T-helper 1 cell (primary cell): ENCODE measurements around the gene ABHD3.
"Not testable (repeated sequence)": the region's sequence is repeated elsewhere in the genome, so short reads cannot be mapped to it uniquely, and the experiment has no call there.

Experiments used
- DNase-seq, 5 donors: peaks; one replicate each; pipeline ENCODE4 v3.0.0-alpha.2; 2012 to 2020
- total RNA-seq, 4 donors: gene quantifications; one replicate each; lab custom pipeline; 2026; lab: John Stamatoyannopoulos, UW

The ABHD3 gene, protein sequence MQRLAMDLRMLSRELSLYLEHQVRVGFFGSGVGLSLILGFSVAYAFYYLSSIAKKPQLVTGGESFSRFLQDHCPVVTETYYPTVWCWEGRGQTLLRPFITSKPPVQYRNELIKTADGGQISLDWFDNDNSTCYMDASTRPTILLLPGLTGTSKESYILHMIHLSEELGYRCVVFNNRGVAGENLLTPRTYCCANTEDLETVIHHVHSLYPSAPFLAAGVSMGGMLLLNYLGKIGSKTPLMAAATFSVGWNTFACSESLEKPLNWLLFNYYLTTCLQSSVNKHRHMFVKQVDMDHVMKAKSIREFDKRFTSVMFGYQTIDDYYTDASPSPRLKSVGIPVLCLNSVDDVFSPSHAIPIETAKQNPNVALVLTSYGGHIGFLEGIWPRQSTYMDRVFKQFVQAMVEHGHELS
- 51.8 to 68.9 (median 60.3) reads per million in 4 donors for total RNA-seq

GRCh38 chr18:21704603-21705364 is at the start of gene ABHD3:
Gene ABHD3 (minus strand): TSS chr18:21704774. CDS start chr18:21704665, 109 bp downstream.
- DNase-seq, result peak; percentile 85 to 95 (median 89)

DNA sequence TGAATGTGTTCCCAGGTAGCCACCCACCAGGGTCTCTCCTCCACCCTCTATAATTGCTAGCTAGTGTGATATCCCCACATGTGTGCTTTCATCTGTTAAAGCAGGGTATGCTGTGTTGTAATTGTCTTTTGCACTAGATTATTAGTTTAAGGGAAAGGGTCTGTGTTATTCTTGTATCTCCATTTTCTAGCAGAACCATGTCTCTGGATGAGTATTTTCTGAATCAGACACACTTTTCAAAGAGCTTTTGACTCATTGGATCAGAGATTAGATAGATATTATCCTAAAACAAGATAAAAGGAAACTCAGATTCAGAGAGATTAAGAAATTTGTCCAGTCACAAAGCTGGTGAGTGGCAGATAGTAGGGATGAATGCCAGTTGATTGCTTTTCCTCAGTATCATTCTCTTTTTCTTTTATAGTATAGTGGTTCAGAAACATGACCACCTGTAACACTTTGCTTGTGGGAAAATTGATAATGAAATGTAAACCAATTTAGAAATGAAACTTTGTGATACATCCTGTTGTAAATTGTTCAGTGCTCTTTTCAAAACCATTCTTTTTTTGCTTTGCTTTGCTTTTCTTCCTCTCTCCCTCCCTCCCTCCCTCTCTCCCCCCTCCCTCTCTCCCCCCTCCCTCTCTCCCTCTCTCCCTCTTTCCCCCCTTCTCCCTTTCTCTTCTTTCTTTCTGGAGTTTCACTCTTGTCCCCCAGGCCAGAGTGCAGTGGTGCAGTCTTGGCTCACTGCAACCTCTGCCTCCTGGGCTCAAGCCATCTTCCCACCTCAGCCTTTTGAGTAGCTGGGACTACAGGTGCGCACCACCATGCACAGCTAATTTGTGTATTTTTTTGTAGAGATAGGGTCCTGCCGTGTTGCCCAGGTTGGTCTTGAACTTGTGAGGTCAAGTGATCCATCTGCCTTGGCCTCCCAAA is 43.5 kb upstream of the ABHD3 start:
- DNase-seq, result no peak

DNA sequence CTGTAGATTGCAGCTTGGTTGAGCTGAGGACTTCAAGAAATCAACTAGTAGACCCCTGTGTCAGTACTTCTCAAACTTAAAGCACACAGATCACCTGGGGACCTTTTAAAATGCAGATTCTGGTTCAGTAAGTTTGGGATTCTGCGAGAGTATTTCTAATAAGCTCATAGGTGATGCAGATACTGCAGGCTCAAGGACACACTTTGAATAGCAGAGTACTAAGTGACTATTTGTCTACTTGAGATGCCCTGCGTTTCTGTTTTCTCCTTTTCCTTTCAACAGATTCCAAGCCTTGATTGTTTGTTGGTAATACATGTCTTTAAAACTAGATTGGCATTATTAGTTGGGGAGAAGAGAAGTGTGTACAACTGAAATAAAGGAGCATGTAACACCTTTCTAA is 42.7 kb upstream of the ABHD3 start:
- DNase-seq, result no peak

DNA sequence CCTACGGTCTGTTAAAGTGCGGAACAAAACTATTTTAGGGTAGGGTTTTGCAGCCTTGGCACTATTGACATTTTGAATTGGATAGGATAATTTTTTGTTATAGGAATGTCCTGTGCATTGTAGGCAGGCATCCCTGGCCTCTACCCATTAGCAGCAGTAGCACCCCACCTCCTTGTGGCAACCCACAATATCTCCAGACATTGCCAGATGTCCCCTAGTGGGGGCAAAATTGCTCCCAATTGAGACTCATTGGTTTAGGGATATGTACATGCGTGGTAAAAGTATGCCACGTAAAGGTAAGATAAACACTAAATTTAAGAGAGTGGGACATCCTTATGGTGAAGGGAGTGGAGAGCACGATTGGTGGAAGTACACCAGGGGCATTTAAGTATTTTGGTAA is 40.7 kb upstream of the ABHD3 start:
- no peak for DNase-seq

GRCh38 chr18:21743166-21743832 is 38.7 kb upstream of the ABHD3 start:
- peak in 1 of 5 donors; percentile 75 for DNase-seq

GRCh38 chr18:21742315-21742687 is 37.7 kb upstream of the ABHD3 start:
- peak in 1 of 5 donors; percentile 12 for DNase-seq

DNA sequence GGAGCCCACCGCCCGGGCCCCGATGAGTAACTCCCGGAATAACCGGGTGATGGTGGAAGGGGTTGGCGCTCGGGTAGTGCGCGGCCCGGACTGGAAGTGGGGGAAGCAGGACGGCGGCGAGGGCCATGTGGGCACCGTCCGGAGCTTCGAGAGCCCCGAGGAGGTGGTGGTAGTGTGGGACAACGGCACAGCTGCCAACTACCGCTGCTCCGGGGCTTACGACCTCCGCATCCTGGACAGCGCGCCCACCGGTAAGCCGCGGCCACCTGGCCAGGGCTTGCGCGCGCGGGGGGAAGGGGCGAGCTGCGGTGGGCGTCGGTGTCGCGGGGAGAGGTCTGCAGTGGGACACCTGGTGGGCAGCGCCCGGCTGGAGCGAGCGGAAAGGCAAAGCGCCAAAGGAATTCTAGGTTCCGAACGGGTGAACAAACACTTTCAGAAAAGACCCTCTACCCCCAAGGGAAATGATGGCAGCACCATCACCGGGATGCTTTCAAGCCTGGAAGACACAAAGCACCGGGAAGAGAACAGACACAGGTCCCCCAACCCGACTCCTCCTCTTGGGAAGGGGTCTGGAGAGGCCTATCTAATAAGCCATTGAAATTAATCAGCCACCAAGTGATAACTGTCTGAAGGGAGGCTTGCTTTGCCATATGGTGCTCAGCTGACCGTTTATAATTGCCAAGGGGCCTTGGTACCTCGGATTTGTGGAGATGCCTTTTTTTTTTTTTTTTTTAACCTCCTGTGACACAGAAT is 37.2 kb upstream of the ABHD3 start:
- DNase-seq, result peak in 2 of 5 donors; percentile 11 to 23

DNA sequence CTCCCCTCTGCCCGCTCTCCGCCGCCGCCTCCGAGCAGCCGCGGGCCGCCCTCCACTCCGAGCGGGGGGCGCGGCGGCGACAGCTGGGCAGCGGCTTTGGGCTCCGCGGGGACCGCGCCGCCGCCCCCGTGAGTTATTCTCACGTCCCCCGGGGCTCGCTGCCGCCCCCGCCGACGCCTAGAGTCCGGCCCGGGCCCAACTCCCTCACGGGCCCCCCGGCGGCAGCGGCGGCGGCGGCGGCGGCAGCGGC is 36.7 kb upstream of the ABHD3 start:
- DNase-seq, result peak in 1 of 5 donors; percentile 56

DNA sequence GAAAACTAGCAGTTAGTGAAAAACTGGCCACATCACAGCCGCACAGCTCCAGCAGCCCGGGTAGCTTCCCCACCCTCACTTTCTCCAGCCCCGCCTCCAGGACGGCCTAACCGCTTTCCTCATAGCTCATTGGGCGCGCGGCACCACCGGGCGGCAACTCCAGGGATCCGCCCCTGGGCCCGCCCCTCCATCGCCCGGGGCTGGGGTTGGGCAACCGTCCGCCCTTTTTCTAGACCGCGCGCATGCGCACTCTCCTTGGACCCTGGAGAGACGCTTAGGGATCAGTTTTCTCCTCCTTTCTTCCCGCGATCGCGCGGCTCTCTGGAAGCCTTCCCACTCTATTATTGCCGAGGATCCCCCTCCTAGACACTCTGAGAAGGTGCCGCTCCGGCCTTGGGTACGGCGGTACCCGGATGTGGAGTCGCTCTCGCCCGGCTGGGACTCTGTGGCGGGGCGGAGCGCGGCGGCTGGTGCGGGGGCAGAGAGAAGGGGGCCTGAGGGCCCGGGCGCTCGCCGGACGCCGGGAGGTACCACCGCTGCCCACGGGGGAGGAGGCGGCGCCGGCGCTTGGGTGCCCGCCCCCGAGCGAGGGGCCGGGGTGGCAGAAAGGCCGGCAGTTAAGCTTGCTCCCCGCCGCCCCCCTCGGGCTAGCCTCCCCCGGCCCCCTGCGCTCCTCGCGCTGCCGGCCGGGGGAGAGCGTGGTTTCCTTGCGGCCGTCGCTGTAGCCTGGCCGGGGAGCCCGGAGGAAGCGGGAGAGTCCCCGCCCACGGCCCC is 36.2 kb upstream of the ABHD3 start, which contains the start of gene MIB1:
MIB1 (plus strand) TSS at position 255 of the 774 bp plus-strand sequence. CDS start 792 bp downstream, outside the sequence.
- DNase-seq, result peak; percentile 96 to 98 (median 97)

GRCh38 chr18:21739604-21740537 is 35.3 kb upstream of the ABHD3 start:
- no peak for DNase-seq

DNA sequence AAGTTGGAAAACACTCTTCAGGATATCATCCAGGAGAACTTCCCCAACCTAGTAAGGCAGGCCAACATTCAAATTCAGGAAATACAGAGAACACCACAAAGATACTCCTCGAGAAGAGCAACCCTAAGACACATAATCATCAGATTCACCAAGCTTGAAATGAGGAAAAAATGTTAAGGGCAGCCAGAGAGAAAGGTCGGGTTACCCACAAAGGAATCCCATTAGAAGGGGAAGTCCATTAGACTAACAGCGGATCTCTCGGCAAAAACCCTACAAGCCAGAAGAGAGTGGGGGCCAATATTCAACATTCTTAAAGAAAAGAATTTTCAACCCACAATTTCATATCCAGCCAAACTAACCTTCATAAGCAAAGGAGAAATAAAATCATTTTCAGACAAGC is 32.4 kb upstream of the ABHD3 start:
- not testable (repeated sequence) for DNase-seq

DNA sequence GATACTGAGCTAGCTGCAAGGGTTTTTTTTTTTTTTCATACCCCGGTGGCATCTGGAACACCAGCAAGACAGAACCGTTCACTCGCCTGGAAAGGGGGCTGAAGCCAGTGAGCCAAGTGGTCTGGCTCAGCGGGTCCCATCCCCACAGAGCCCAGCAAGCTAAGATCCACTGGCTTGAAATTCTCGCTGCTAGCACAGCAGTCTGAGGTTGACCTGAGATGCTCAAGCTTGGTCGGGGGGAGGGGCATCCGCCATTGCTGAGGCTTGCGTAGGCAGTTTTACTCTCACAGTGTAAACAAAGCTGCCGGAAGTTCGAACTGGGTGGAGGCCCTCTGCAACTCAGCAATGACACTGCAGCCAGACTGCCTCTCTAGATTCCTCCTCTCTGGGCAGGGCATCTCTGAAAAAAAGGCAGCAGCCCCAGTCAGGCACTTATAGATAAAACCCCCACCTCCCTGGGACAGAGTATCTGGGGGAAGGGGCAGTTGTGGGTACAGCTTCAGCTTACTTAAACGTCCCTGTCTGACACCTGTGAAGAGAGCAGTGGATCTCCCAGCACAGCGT is 31.0 kb upstream of the ABHD3 start:
- DNase-seq, result peak; percentile 24 to 63 (median 42)

DNA sequence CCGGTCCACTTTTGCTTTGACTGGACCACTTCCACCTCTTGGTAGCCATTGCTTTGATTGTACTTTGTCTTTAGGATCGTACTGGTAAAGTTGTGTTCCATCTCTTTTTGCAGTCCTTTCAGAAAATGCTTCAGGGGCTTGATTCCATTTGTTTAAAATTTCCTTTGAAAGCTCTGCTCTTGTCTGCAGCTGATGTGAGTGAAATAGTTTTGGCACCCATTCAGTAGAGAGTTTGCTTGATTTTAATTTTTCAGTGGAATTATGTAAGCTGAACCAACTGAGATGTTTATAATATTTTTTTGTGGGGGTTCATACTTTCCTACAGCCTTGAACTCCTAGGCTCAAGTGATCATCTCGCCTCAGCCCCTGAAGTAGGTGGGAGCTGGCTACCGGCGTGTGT is 28.4 kb upstream of the ABHD3 start:
- DNase-seq, result no peak

- DNase-seq, result no peak
Measured at GRCh38 chr18:21727702-21728101, 23.1 kb upstream of the ABHD3 start.

DNA sequence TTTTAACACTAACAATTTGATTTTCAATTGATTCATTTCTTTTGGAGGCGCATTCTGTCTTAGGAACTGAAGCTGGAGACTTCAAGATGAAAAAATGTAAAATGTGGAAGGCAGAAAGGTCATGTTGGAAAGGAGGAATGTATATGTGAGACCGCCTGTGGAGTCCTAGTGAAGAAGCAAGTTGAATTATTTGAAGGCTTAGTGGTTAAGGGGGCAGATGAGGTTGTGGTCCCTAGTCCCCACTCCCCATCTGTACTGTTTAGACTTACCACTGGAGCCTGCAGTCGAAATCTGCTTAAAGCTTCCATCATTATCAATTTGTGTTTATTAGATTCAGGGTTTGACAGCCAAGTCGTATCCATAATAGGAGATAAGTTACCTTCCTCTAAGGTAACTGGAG is 20.6 kb upstream of the ABHD3 start:
- no peak for DNase-seq

DNA sequence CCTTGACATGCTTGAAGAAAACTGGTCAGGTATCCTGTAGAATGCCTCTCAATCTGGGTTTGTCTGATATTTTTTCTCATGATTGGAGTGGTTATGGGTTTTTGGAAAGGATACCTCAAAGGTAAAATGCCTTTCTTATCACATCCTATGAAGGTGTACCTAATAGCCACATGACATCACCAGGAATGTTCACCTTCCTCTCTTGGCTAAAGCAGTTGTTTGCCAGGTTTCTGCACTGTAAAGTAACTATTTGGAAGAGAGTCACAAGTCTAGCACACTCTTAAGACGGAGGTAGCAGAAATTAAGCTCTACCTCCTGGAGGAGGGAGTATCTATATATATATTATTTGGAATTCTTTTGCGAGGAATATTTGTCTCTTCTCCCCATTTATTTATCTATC is 18.1 kb upstream of the ABHD3 start:
- DNase-seq, result no peak

DNA sequence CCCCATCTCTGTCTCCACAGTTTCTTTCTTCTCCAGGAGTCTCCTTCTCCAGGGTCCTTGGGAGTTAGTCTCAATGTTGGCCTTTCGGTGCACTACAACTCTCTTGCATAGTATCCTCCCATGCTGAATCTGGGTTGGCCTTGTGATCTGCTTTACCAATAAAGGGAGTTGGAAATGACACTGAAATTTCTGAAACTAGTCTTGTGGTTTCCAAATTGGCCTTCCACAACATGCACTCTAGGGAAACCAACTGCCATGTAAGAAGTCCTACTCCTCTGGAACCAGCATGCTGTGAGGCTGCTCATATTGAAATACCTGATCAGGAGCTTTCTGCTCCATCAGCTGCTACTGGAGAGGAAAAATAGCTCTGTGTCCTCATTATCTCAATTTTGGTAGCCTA is 9.9 kb upstream of the ABHD3 start:
- DNase-seq, result peak in 1 of 5 donors; percentile 47

DNA sequence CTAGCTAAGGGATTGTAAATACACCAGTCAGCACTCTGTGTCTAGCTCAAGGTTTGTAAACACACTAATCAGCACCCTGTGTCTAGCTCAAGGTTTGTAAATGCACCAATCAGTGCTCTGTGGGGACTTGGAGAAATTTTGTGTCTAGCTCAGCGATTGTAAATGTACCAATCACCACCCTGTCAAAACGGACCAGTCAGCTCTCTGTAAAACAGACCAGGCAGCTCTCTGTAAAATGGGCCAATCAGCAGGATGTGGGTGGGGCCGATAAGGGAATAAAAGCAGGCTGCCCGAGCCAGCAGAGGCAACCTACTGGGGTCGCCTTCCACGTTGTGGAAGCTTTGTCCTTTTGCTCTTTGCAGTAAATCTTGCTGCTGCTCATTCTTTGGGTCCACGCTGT is 2.6 kb upstream of the ABHD3 start:
- DNase-seq, result not testable (repeated sequence)

DNA sequence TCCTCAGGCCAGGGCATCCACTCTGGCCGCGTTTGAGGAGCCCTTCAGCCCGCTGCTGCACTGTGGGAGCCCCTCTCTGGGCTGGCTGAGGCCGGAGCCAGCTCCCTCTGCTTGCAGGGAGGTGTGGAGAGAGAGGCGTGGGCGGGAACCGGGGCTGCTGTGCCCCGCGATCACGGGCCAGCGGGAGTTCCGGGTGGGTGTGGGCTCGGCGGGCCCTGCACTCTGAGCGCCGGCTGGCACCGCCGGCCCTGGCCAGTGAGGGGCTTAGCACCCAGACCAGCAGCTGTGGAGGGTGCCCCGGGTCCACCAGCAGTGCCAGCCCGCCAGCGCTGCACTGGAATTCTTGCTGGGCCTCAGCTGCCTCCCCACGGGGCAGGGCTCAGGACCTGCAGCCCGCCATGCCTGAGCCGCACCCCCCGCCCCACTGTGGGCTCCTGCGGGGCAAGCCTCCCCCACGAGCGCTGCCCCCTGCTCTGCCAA is 1.9 kb upstream of the ABHD3 start:
- DNase-seq, result no peak
